ENCODE measurements around the gene ARL15.

DNA sequence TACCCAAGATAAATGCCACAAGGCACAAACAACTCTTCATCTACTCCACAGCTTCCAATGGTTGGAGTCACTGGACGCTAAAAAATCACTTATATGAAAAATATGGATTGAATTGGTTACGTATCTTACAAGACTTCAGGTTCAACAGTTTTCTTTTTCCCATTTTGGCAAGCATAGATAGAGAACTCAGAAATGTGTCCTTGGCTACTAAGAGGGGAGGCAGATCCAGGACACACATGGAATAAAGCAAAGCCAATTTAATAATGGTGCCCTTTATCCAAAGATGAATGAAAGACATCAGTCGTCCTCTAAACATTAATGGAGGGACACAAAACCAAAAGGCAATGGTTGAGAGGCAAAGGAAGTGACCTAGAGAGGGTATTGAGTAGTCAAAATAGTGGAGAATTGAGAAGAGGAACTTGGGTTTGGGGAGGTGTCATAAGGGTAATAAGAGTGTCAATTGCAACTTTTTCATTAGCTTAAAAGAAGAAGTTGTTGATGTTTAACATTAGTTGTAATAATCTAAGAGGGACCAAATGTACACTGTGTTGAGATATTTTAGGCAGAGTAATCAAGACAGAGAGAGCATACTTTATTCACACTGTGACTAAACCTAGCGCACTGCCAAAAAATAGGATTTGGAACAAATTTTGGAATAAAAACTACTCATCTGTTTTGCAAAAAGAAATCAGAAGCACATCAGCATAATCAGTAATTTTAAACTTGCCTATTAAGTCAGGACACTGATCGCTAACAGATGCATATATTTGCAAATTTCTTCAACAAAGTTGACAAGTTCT is 308.2 kb downstream of the ARL15 start:
- TF ChIP-seq, protein P1, sequence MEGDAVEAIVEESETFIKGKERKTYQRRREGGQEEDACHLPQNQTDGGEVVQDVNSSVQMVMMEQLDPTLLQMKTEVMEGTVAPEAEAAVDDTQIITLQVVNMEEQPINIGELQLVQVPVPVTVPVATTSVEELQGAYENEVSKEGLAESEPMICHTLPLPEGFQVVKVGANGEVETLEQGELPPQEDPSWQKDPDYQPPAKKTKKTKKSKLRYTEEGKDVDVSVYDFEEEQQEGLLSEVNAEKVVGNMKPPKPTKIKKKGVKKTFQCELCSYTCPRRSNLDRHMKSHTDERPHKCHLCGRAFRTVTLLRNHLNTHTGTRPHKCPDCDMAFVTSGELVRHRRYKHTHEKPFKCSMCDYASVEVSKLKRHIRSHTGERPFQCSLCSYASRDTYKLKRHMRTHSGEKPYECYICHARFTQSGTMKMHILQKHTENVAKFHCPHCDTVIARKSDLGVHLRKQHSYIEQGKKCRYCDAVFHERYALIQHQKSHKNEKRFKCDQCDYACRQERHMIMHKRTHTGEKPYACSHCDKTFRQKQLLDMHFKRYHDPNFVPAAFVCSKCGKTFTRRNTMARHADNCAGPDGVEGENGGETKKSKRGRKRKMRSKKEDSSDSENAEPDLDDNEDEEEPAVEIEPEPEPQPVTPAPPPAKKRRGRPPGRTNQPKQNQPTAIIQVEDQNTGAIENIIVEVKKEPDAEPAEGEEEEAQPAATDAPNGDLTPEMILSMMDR (conservative IDR thresholded peaks at IDR 0.05): no peak
- TF ChIP-seq EZH2 (IDR thresholded peaks at IDR 0.05; ENCODE audit: low read depth): no peak
